GM20000 (cell line): ENCODE data around the gene DBH.

Experiments used
- DNase-seq: peaks from one replicate; pipeline ENCODE4 v3.0.0; 2012; ENCODE audit warnings: low spot score
- TF ChIP-seq, protein P1 (sequence below): IDR thresholded peaks from 2 replicates; pipeline ENCODE4 v1.5.1; 2012; ENCODE audit warnings: mild to moderate bottlenecking, control low read depth; ENCODE audit errors: extremely low read depth, missing control alignments

Gene DBH

DNA sequence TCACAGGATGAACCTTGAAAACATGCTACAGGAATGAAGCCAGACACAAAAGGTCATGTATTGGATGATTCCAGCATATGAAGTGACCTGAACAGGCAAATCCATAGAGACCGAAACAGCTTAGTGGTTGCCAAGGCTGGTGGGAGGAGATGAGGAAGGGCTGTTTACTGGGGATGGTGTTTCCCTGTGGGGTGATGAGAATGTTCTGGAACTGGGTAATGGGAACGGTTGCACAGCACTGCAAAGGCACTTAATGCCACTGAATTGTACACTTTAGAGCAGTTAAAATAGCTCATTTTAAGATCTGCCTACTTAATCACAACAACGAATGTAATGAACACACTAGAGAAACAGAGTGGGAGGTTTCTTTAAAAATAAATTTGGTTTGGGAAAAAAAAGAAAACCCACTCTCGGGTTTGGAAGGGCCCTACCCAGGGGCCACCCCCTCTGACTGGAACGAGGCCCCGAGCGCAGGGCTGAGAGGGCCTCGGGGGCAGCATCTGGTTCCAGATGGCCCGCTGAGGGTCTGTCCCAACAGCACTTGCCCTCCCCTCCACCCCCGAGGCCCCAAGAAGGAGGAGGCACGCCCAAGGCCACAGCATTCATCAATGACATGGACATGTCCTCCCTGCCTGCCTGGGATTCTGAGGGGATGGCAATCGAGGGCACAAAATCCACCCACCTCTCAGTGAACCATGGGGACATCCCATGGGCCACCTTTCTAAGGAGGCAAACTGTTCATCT, 70.3 kb downstream of the DBH start:
- DNase-seq: no peak
- TF ChIP-seq, protein P1, sequence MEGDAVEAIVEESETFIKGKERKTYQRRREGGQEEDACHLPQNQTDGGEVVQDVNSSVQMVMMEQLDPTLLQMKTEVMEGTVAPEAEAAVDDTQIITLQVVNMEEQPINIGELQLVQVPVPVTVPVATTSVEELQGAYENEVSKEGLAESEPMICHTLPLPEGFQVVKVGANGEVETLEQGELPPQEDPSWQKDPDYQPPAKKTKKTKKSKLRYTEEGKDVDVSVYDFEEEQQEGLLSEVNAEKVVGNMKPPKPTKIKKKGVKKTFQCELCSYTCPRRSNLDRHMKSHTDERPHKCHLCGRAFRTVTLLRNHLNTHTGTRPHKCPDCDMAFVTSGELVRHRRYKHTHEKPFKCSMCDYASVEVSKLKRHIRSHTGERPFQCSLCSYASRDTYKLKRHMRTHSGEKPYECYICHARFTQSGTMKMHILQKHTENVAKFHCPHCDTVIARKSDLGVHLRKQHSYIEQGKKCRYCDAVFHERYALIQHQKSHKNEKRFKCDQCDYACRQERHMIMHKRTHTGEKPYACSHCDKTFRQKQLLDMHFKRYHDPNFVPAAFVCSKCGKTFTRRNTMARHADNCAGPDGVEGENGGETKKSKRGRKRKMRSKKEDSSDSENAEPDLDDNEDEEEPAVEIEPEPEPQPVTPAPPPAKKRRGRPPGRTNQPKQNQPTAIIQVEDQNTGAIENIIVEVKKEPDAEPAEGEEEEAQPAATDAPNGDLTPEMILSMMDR: no peak

GRCh38 chr9:133707065-133707762, 71.1 kb downstream of the DBH start:
- no peak for DNase-seq
- TF ChIP-seq, protein P1: no peak

- no peak for DNase-seq
- TF ChIP-seq, protein P1: no peak
Measured at GRCh38 chr9:133707763-133708245, 71.6 kb downstream of the DBH start.

DNA sequence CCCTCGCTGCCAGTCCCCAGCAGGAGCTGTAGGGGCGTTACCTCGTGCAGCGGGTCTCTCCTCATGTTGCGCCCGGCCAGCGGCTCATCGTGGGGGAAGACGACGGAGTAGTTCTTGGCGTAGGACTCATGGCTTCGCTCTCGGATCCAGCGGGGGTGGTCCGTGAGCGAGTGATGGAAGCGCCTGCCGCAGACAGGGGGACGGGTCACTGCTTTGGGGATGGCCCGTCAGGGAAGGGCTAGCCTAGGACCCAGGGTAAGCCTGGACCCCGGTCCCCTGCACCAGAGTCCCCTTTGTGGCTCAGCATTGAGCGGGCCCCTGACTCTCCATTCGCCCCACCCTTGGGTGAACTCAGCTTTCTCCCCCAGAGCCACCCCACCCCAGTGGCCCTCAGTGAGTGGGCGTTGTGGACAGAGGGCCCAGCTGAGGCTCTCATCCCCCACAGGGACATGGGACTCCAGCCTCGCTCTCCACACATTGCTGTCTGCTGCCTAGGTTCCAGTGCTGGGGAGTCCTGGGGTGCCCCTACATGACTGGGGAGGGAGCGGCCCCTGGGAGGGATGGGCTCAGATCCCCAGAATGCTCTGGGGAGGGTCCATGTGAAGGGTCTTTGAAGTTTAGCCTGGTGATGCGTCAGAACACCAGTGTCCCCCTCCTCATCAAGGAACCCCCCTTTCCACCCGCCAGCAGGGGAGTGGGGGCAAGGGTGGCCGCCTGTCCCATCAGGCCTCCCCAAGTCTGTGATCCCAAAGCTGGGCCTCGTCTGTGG, 72.3 kb downstream of the DBH start:
- DNase-seq: no peak

More for the DNA sequence above, 72.3 kb downstream of the DBH start:
- TF ChIP-seq, protein P1: no peak
